NB4 (cell line): ENCODE data around the gene GRIK2.

Source experiments
- DNase-seq: peaks from one replicate; pipeline ENCODE4 v3.0.0; 2010; ENCODE audit warnings: low read depth
- H3K4me3 ChIP-seq: one replicate; pipeline ENCODE4 v1.5.1; 2011; ENCODE audit warnings: mild to moderate bottlenecking, low read depth, low read length, moderate library complexity
- MYC ChIP-seq: IDR thresholded peaks from 2 replicates; pipeline ENCODE4 v1.6.1; 2011; ENCODE audit warnings: low read depth, low read length
- POLR2A ChIP-seq: IDR thresholded peaks from 2 replicates; pipeline ENCODE4 v1.6.1; 2011; ENCODE audit warnings: mild to moderate bottlenecking; ENCODE audit not compliant: insufficient read length; ENCODE audit errors: extremely low read depth
- TF ChIP-seq, protein P1 (sequence below): IDR thresholded peaks from 2 replicates; pipeline ENCODE4 v1.6.1; 2011; ENCODE audit warnings: low read depth, low read length
- TF ChIP-seq, protein P2 (sequence below): IDR thresholded peaks from one replicate; pipeline ENCODE4 v1.5.1; 2012; ENCODE audit warnings: low read depth, low read length

The GRIK2 gene

GRCh38 chr6:101716387-101716786 is 322.9 kb downstream of the GRIK2 start:
- no peak overlapping the region for H3K4me3 ChIP-seq
- TF ChIP-seq POLR2A (no peak), MYC (no peak)
- TF ChIP-seq, protein P1, sequence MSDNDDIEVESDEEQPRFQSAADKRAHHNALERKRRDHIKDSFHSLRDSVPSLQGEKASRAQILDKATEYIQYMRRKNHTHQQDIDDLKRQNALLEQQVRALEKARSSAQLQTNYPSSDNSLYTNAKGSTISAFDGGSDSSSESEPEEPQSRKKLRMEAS, result no peak
- TF ChIP-seq, protein P2, sequence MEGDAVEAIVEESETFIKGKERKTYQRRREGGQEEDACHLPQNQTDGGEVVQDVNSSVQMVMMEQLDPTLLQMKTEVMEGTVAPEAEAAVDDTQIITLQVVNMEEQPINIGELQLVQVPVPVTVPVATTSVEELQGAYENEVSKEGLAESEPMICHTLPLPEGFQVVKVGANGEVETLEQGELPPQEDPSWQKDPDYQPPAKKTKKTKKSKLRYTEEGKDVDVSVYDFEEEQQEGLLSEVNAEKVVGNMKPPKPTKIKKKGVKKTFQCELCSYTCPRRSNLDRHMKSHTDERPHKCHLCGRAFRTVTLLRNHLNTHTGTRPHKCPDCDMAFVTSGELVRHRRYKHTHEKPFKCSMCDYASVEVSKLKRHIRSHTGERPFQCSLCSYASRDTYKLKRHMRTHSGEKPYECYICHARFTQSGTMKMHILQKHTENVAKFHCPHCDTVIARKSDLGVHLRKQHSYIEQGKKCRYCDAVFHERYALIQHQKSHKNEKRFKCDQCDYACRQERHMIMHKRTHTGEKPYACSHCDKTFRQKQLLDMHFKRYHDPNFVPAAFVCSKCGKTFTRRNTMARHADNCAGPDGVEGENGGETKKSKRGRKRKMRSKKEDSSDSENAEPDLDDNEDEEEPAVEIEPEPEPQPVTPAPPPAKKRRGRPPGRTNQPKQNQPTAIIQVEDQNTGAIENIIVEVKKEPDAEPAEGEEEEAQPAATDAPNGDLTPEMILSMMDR, result no peak
- no peak for DNase-seq

GRCh38 chr6:101716810-101717209 is 323.3 kb downstream of the GRIK2 start:
- TF ChIP-seq MYC (no peak), POLR2A (no peak)
- TF ChIP-seq, protein P1, result no peak
- TF ChIP-seq, protein P2, result no peak
- H3K4me3 ChIP-seq, result no peak overlapping the region
- DNase-seq, result no peak

- TF ChIP-seq, protein P1, result no peak
- TF ChIP-seq POLR2A, result no peak
- TF ChIP-seq, protein P2, result no peak
- no peak for TF ChIP-seq MYC
- DNase-seq, result no peak
- no peak overlapping the region for H3K4me3 ChIP-seq
These were observed 326.0 kb downstream of the GRIK2 start for GRCh38 chr6:101719521-101719920.

DNA sequence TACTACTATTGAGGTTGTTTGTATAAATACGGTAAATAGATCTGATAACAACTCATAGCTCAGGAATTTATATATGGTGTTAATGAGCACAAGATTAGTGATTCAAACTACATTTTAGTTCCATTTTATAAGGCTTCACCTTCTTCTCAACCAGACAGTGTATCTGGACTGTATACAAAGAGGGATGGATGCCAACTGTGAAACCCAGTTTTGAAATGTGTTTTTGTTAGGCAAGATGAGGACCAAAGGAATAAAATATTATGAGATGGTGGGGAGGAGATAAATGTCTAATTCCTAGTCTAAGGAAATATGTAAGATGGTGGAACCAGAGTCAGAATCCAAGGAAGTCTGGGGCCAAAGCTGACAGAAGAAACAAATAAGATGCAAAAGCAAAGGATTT is 329.0 kb downstream of the GRIK2 start:
- TF ChIP-seq, protein P2, result no peak
- no peak for TF ChIP-seq POLR2A
- TF ChIP-seq, protein P1, result no peak
- no peak for TF ChIP-seq MYC
- DNase-seq, result no peak
- no peak overlapping the region for H3K4me3 ChIP-seq

GRCh38 chr6:101722991-101723579 is 329.6 kb downstream of the GRIK2 start:
- DNase-seq, result no peak
- no peak overlapping the region for H3K4me3 ChIP-seq
- TF ChIP-seq, protein P2, result no peak
- no peak for TF ChIP-seq MYC
- TF ChIP-seq POLR2A, result no peak
- TF ChIP-seq, protein P1, result no peak

DNA sequence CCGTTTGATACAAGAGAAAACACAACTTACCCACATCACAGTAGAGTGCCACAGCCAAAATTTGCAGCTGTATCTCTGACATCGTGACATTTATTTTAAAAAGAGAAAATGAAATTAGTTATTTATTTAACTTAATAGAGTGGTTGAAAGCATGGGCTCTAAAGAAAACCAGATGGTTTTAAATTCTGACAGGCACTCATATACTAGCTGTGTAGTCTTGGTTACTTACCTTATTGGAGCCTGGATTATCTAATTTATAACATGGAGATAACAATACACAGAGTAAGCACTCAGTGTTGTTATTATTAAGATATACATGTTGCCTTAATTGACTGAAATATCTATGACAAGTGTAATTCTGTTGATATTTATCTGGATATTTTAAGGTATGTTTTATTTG is 334.9 kb downstream of the GRIK2 start:
- DNase-seq, result no peak
- H3K4me3 ChIP-seq, result no peak overlapping the region
- TF ChIP-seq, protein P1, result no peak
- TF ChIP-seq MYC, result no peak
- TF ChIP-seq POLR2A, result no peak
- TF ChIP-seq, protein P2, result no peak
